ENCODE data around the gene ZNF195.

- TF ChIP-seq, protein P1, sequence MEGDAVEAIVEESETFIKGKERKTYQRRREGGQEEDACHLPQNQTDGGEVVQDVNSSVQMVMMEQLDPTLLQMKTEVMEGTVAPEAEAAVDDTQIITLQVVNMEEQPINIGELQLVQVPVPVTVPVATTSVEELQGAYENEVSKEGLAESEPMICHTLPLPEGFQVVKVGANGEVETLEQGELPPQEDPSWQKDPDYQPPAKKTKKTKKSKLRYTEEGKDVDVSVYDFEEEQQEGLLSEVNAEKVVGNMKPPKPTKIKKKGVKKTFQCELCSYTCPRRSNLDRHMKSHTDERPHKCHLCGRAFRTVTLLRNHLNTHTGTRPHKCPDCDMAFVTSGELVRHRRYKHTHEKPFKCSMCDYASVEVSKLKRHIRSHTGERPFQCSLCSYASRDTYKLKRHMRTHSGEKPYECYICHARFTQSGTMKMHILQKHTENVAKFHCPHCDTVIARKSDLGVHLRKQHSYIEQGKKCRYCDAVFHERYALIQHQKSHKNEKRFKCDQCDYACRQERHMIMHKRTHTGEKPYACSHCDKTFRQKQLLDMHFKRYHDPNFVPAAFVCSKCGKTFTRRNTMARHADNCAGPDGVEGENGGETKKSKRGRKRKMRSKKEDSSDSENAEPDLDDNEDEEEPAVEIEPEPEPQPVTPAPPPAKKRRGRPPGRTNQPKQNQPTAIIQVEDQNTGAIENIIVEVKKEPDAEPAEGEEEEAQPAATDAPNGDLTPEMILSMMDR (IDR thresholded peaks at IDR 0.05): no peak
- no peak for TF ChIP-seq EZH2 (IDR thresholded peaks at IDR 0.05; ENCODE audit: borderline replicate concordance, insufficient read depth, low read depth, low read length, poor library complexity, severe bottlenecking)
These were observed 25.9 kb downstream of the ZNF195 start for GRCh38 chr11:3353066-3353465.

Measured in B cell (primary cell).